ENCODE results near the gene FTO.

FTO gene

GRCh38 chr16:53740933-53741531, 37.1 kb downstream of the FTO start:
- DNase-seq (ENCODE audit: extremely low read depth, low read depth), result no peak
- no peak for TF ChIP-seq CTCF (IDR thresholded peaks at IDR 0.05; ENCODE audit: low read depth, low read length)

- no peak for DNase-seq (ENCODE audit: extremely low read depth, low read depth)
- TF ChIP-seq CTCF (IDR thresholded peaks at IDR 0.05; ENCODE audit: low read depth, low read length), result no peak
These were observed 37.6 kb downstream of the FTO start for GRCh38 chr16:53741546-53741945.

GRCh38 chr16:53743149-53743566, 39.2 kb downstream of the FTO start:
- no peak for DNase-seq (ENCODE audit: extremely low read depth, low read depth)
- TF ChIP-seq CTCF (IDR thresholded peaks at IDR 0.05; ENCODE audit: low read depth, low read length), result peak; percentile 43

GRCh38 chr16:53744449-53744848, 40.5 kb downstream of the FTO start:
- no peak for TF ChIP-seq CTCF (IDR thresholded peaks at IDR 0.05; ENCODE audit: low read depth, low read length)
- no peak for DNase-seq (ENCODE audit: extremely low read depth, low read depth)

- no peak for DNase-seq (ENCODE audit: extremely low read depth, low read depth)
- no peak for TF ChIP-seq CTCF (IDR thresholded peaks at IDR 0.05; ENCODE audit: low read depth, low read length)
These were observed 41.1 kb downstream of the FTO start for GRCh38 chr16:53745086-53745485.

GRCh38 chr16:53745753-53746266, 41.9 kb downstream of the FTO start:
- peak; percentile 7 for TF ChIP-seq CTCF (IDR thresholded peaks at IDR 0.05; ENCODE audit: low read depth, low read length)
- no peak for DNase-seq (ENCODE audit: extremely low read depth, low read depth)

- TF ChIP-seq CTCF (IDR thresholded peaks at IDR 0.05; ENCODE audit: low read depth, low read length), result no peak
- DNase-seq (ENCODE audit: extremely low read depth, low read depth), result no peak
These were observed 48.6 kb downstream of the FTO start for GRCh38 chr16:53752560-53752959.
